Neuron (in vitro differentiated cells): ENCODE data around the gene MRPL40.

Source experiments
- H2AFZ ChIP-seq: one replicate; pipeline ENCODE4 v1.6.1; 2013; ENCODE audit warnings: low read depth, mild to moderate bottlenecking, inconsistent platforms, low read length, moderate library complexity
- H3K27me3 ChIP-seq: one replicate; pipeline ENCODE4 v1.6.1; 2013; ENCODE audit warnings: low read length; ENCODE audit not compliant: insufficient read depth
- H3K36me3 ChIP-seq: one replicate; pipeline ENCODE4 v1.6.1; 2013; ENCODE audit warnings: low read length; ENCODE audit not compliant: insufficient read depth
- H3K4me1 ChIP-seq: one replicate; pipeline ENCODE4 v1.6.1; 2013; ENCODE audit warnings: low read length; ENCODE audit not compliant: insufficient read depth
- H3K4me3 ChIP-seq: 2 replicates; pipeline ENCODE4 v1.5.1; 2013; ENCODE audit warnings: mild to moderate bottlenecking, low read length, moderate library complexity
- H3K9me3 ChIP-seq: one replicate; pipeline ENCODE4 v1.6.1; 2013; ENCODE audit warnings: low read length

The MRPL40 gene

DNA sequence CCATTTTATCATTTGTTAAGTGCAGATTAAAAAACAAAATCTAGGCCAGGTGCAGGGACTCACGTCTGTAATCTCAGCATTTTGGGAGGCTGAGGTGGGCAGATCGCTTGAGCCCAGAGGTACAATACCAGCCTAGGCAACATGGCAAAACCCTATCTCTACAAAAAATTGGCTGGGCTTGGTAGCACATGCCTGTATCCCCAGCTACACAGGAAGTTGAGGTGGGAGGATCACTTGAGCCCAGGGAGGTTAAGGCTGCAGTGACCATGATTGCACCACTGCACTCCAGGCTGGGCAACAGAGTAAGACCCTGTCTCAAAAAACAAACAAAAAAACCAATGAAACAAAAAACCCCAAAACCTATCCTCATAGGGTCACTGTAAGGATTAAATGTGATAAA, 33.7 kb upstream of the MRPL40 start:
- no peak overlapping the region for H2AFZ ChIP-seq
- H3K36me3 ChIP-seq, result peaks cover 72% of the 10 kb centered on the region
- H3K9me3 ChIP-seq, result no peaks in the 10 kb centered on the region
- H3K27me3 ChIP-seq, result no peaks in the 10 kb centered on the region
- H3K4me1 ChIP-seq, result no peaks in the 10 kb centered on the region
- no peak overlapping the region for H3K4me3 ChIP-seq

DNA sequence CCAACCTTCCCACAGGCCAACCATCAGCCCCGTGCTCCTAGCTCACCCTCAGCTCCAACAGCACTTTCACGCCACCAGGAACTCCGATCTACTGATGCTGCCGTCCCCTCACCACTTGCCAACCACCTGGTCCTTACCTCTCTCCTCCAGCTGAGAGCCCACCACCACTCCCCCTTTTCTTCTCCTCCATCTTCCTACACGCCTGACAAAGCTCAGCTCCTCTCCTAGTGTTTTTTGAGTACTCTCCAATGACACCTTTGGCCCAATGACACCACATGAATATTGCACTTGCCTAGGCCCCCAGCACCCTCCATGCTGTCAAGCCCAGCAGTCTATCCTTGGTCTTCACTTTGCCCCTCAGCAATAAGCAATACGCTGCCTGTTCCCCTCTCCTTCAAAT, 31.5 kb upstream of the MRPL40 start:
- no peak overlapping the region for H2AFZ ChIP-seq
- no peak overlapping the region for H3K4me3 ChIP-seq
- H3K27me3 ChIP-seq, result no peaks in the 10 kb centered on the region
- peaks cover 70% of the 10 kb centered on the region for H3K36me3 ChIP-seq
- no peaks in the 10 kb centered on the region for H3K9me3 ChIP-seq
- no peaks in the 10 kb centered on the region for H3K4me1 ChIP-seq

DNA sequence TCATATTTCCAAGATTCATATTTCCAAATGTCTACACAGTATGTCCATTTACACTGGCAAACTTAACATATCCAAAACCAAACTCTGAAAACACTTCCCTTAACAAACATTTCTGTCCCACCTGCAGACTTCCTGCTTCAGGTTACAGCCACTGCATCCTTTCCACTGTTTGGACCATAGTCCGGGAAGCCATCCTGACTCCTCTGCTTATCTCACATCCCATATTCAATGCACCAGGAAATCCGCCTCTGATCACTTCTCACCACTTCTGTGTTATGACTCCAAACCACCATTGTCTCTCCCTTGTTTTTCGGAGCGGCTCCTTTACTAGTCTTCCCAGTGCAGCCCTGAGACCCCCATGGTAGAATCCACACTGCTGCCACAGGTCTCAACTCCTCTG, 30.9 kb upstream of the MRPL40 start:
- Histone ChIP-seq H3K4me3 (no peak overlapping the region), H3K4me1 (no peaks in the 10 kb centered on the region), H3K27me3 (no peaks in the 10 kb centered on the region), H3K9me3 (no peaks in the 10 kb centered on the region), H3K36me3 (peaks cover 74% of the 10 kb centered on the region), H2AFZ (no peak overlapping the region)

DNA sequence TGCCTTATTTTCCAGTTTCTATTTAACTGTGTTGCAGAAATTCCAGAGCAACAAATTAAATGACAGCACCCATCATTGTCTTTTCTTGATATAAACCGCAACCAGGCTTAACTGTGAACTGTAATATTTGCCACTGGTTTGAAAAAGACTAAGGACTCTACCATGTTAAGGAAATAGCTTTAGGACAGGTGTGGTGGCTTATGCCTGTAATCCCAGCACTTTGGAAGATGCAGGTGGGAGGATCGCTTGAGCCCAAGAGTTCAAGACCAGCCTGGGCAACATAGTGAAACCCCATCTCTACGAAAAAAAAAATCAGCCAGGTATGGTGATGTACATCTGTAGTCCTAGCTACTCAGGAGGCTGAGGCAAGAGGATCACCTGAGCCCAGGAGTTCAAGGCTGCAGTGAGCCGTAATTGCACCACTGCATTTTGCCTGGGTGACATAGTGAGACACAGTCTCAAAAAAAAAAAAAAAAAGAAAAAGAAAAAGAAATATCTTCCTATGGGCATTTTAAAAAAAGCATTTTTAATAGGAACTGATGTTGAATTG, 29.6 kb upstream of the MRPL40 start:
- Histone ChIP-seq H3K4me1 (no peaks in the 10 kb centered on the region), H3K4me3 (no peak overlapping the region), H2AFZ (no peak overlapping the region), H3K36me3 (peaks cover 74% of the 10 kb centered on the region), H3K9me3 (no peaks in the 10 kb centered on the region), H3K27me3 (no peaks in the 10 kb centered on the region)

DNA sequence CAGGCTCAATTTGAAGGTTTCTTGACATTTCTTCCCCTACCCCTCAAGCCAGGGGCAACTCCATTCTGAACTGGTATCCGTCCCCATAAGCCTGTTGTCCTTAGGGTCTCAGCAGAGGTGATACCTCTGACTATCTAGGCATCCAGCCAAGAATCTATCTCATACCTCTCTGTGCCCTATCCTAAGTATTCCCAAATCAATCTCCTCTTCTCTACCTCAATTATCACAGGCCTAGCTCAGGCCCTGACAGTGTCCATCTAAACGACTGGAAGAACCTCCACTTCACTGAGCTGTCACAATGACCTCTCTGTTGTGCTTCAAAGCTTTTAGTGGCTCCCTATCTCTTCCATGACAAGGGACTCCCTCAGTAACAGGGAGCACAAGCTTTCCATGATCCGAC, 27.7 kb upstream of the MRPL40 start:
- H3K36me3 ChIP-seq, result peaks cover 72% of the 10 kb centered on the region
- no peaks in the 10 kb centered on the region for H3K9me3 ChIP-seq
- no peaks in the 10 kb centered on the region for H3K4me1 ChIP-seq
- H3K27me3 ChIP-seq, result no peaks in the 10 kb centered on the region
- H2AFZ ChIP-seq, result no peak overlapping the region
- H3K4me3 ChIP-seq, result no peak overlapping the region

DNA sequence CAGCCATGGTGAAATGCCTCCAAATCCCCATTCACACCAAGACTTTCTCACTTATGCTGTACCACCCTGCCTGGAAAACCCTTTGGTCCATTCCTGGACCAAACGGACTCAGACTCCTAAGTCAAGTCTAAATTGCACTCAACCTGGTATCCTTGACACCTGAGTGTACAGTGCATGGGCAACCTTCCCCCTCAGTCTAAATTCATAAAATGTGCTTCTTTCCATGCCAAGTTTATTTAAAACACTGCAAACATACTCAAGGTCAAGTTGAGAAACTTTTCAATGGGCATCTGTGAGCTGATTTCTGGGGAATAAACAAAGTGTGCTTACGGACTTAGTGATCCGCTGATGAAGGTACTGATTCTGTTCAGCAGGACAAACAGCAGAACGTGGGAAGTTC, 27.2 kb upstream of the MRPL40 start:
- no peaks in the 10 kb centered on the region for H3K9me3 ChIP-seq
- H3K27me3 ChIP-seq, result no peaks in the 10 kb centered on the region
- H3K4me1 ChIP-seq, result no peaks in the 10 kb centered on the region
- peaks cover 77% of the 10 kb centered on the region for H3K36me3 ChIP-seq
- no peak overlapping the region for H2AFZ ChIP-seq
- no peak overlapping the region for H3K4me3 ChIP-seq

DNA sequence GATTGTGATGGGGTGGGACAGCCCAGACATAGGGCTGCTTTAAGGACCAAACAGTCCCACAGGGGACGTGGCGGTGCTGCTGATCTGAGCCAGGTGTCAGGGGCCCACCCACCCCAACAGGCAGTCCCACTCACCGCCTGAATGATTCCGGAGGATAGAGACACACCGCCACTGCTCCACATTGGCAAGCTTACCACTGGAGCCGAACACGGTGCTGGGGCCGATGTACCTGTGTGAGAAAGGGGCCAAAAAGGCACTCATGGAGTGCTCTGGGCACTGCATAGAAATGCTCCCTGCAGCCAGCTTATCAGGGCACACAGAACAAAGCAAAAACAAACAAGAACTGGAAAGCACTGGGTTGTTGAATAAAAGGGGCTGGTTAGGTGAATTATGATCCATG, 26.7 kb upstream of the MRPL40 start:
- Histone ChIP-seq H3K4me3 (no peak overlapping the region), H3K9me3 (no peaks in the 10 kb centered on the region), H3K36me3 (peaks cover 74% of the 10 kb centered on the region), H3K4me1 (no peaks in the 10 kb centered on the region), H3K27me3 (no peaks in the 10 kb centered on the region), H2AFZ (no peak overlapping the region)

DNA sequence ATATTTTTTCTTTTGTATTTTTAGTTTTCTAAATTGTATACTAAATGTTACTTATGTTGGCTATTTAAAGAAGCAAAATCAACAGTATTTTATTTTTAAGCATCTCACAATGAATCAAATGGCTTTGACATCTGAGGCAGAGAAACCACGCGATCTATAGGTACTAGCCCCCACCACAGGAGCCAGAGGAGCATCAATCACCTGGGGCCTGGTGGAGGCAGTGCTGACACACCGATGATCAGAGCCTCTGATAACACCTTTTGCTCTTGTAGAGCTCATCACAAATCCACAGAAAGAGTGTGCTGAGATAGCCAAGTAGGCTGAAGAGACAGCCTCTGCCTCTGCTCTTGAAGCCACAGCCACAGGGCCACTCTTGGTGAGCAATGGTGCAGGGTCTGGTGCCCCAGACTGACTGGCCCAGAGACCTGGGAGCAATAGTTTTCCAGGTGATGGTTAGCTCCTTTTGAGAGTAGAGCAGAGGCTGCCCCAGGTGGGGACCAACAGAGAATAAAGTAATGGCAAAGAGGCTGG, 26.0 kb upstream of the MRPL40 start:
- Histone ChIP-seq H3K4me3 (no peak overlapping the region), H3K9me3 (no peaks in the 10 kb centered on the region), H2AFZ (no peak overlapping the region), H3K4me1 (no peaks in the 10 kb centered on the region), H3K27me3 (no peaks in the 10 kb centered on the region), H3K36me3 (peaks cover 70% of the 10 kb centered on the region)

DNA sequence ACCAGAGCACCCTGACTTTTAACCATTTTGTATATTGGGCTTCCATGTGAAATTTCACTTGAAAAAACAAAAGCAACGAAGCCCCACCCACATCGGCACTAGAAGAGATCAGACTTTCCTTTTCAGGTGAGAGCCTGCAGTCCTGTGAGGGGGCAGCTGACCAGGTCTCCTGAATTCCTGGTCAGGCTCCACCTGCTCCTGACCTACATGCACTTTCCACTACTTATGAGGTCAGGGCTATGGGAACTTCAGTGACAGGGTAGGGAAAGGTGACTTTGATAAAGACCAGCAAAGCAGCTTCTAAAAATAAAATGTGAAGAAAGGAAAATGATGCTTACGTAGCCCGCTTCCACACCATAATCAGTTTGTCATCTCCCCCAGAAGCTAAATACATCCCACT, 25.5 kb upstream of the MRPL40 start:
- H3K36me3 ChIP-seq, result peaks cover 66% of the 10 kb centered on the region
- no peaks in the 10 kb centered on the region for H3K27me3 ChIP-seq
- no peaks in the 10 kb centered on the region for H3K4me1 ChIP-seq
- no peaks in the 10 kb centered on the region for H3K9me3 ChIP-seq
- no peak overlapping the region for H2AFZ ChIP-seq
- H3K4me3 ChIP-seq, result no peak overlapping the region

DNA sequence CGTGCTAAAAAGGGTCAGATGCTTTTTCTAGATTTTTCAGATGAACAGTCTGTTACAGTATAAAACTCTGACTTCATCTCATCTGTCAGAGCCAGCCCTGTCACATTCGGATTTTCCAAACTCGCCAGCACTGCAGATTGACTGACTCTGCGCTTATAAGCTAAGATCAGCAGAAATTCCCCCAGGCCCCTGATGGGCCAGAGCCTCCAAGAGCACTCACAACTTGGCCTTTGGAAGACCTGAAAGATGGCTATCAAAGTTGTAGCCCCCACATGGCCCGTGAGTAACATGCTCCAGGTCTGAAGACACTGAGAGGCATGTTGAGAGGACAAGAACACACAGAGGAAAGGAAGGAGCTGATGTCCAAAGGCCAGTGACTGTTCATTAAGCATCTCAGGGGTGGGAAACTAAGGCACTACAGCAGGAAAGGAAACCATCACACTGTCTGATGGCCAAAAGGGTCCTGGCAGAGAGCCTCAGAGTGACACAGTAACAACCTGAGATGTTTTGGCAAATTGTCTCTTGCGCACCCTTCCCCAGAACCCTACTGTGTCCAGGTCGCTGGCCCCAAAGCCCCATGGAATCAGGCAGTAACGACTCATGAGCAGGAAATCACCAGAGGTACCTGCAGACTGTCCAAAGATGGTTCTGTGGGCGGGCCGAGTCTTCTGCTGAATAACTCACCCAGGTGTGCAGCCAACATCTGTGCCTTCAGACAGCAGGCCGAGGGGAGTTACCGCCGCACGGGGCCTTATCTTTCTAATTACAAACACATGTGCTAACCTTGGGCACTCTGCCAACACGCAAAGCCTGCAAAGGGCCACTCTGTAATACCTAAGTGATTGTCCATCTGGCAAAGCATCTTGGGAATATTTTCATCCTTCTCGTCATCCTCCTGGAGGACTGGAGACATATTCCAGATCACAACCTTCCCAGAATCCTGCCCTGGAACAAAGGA, 24.4 kb upstream of the MRPL40 start:
- Histone ChIP-seq H2AFZ (no peak overlapping the region), H3K27me3 (no peaks in the 10 kb centered on the region), H3K4me3 (no peak overlapping the region), H3K9me3 (no peaks in the 10 kb centered on the region), H3K36me3 (peaks cover 58% of the 10 kb centered on the region), H3K4me1 (no peaks in the 10 kb centered on the region)

DNA sequence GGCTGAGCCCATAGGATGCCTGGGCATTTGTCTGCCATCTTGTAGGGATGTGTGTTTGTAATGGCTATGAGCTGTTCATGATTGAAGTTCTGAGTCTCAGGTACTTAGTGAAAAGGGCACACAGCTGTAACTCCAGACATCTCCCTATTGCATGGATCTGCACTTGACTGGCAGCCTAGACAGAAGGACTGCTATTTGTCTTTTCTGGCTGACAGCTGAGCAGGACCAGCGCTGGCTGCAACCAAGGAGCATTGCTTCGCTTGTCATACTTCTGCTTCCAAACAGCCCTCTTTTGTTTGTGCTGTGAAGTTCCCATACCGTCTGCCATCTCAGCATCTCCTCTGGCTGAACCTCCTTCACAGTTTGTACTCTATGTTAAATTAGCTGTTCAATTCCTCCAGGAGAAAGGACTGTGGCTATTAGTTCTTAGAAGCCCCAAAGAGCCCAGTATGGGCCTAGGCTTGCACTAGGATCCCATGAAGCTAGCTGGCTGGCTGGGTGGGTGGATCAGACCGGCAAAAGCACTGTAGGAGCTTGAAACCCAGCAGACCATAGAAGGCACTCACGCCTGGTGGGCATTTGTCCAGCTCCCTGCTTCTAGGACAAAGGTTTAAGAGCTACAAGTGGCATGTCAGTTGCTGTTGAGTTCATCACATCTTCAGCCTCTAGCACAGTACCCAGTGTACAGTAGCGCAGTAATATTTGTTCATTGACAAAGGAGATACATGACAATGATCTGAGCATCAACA, 21.2 kb upstream of the MRPL40 start:
- Histone ChIP-seq H2AFZ (no peak overlapping the region), H3K9me3 (no peaks in the 10 kb centered on the region), H3K4me1 (no peaks in the 10 kb centered on the region), H3K36me3 (peaks cover 37% of the 10 kb centered on the region), H3K27me3 (no peaks in the 10 kb centered on the region), H3K4me3 (no peak overlapping the region)

DNA sequence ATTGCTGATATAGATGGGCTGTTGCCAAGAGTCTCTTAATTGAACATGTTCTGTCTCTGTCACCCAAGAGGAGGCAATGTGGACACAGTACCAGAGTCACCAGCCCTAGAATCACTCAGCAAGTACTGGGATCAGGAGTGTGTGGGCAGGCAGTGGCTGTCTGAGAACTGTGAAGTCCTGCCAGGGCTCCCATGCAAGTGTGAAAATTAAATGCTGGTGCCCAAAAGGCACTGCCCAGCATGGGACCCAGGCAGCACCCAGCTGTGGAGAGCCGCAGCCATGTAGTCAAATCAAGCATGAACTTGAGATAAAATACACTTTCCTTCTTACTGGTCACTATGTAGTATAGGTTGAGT, 20.7 kb upstream of the MRPL40 start:
- Histone ChIP-seq H3K4me3 (no peak overlapping the region), H2AFZ (no peak overlapping the region), H3K4me1 (no peaks in the 10 kb centered on the region), H3K36me3 (peaks cover 31% of the 10 kb centered on the region), H3K27me3 (no peaks in the 10 kb centered on the region), H3K9me3 (peaks cover under 1% of the 10 kb centered on the region)

DNA sequence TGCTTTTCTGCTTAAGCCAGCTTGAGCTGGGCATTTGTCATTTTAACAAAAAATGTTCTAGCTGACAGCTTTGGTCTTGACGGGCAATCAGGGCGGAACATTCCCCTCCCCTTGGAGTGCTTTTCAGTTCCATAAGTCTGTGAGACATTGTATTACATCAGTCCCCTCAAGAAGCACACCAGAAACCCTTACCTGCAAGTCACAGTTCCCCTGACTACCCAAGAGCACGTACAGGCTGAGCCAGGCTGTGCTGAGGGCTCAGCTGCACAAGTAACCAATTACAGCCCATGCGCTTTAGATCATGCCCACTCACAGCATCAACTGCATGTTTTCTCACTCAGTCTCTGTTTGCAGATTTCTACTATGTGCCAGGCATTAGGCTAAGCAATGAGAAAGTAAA, 19.9 kb upstream of the MRPL40 start:
- no peak overlapping the region for H2AFZ ChIP-seq
- no peak overlapping the region for H3K4me3 ChIP-seq
- peaks cover 24% of the 10 kb centered on the region for H3K36me3 ChIP-seq
- H3K9me3 ChIP-seq, result peaks cover 2% of the 10 kb centered on the region
- no peaks in the 10 kb centered on the region for H3K27me3 ChIP-seq
- H3K4me1 ChIP-seq, result no peaks in the 10 kb centered on the region
